ENCODE data around the gene SNUPN.

SNUPN gene

GRCh38 chr15:75654201-75654907 is 28.8 kb upstream of the SNUPN start:
- no peak for DNase-seq (ENCODE audit: low spot score)
- in situ Hi-C loops (cut with MboI; ENCODE audit: low sequenced_read_pairs, unreplicated experiment), result no loop called here

GRCh38 chr15:75653347-75653913 is 27.9 kb upstream of the SNUPN start:
- no peak for DNase-seq (ENCODE audit: low spot score)
- no peak for TF ChIP-seq CTCF (IDR thresholded peaks at IDR 0.05; ENCODE audit: borderline replicate concordance, control extremely low read depth, extremely low read depth, insufficient read depth, missing control alignments)
- in situ Hi-C loops (cut with MboI; ENCODE audit: low sequenced_read_pairs, unreplicated experiment), result no loop called here

More at GRCh38 chr15:75654201-75654907, 28.8 kb upstream of the SNUPN start:
- no peak for TF ChIP-seq CTCF (IDR thresholded peaks at IDR 0.05; ENCODE audit: borderline replicate concordance, control extremely low read depth, extremely low read depth, insufficient read depth, missing control alignments)

- in situ Hi-C loops (cut with MboI; ENCODE audit: low sequenced_read_pairs, unreplicated experiment), result no loop called here
- no peak for TF ChIP-seq CTCF (IDR thresholded peaks at IDR 0.05; ENCODE audit: borderline replicate concordance, control extremely low read depth, extremely low read depth, insufficient read depth, missing control alignments)
- DNase-seq (ENCODE audit: low spot score), result no peak
Measured at GRCh38 chr15:75651810-75652543, 26.5 kb upstream of the SNUPN start.

- in situ Hi-C loops (cut with MboI; ENCODE audit: low sequenced_read_pairs, unreplicated experiment), result no loop called here
- no peak for DNase-seq (ENCODE audit: low spot score)
- TF ChIP-seq CTCF (IDR thresholded peaks at IDR 0.05; ENCODE audit: borderline replicate concordance, control extremely low read depth, extremely low read depth, insufficient read depth, missing control alignments), result no peak
Measured at GRCh38 chr15:75650908-75651809, 25.6 kb upstream of the SNUPN start.

GRCh38 chr15:75649848-75650247 is 24.3 kb upstream of the SNUPN start:
- no peak for TF ChIP-seq CTCF (IDR thresholded peaks at IDR 0.05; ENCODE audit: borderline replicate concordance, control extremely low read depth, extremely low read depth, insufficient read depth, missing control alignments)
- in situ Hi-C loops (cut with MboI; ENCODE audit: low sequenced_read_pairs, unreplicated experiment), result loop anchor here (25.0 kb wide), 1 partner anchor 288 kb away; the partner anchor contains the start of gene MAN2C1
- no peak for DNase-seq (ENCODE audit: low spot score)
